RWPE2 (cell line): ENCODE measurements around the gene HMGB4.

Source experiments
- ATAC-seq: fragments of 200-7000 bp; cut with Tn5 transposase; 3 replicates; pipeline ENCODE4 v1.9.1; 2021; ENCODE audit warnings: low read depth
- DNase-seq: peaks from one replicate; pipeline ENCODE4 v3.0.0-alpha.2; 2020; ENCODE audit warnings: low spot score
- H3K27ac ChIP-seq: fragments of 450-650 bp; 2 replicates; pipeline ENCODE4 v1.5.1; 2017; ENCODE audit warnings: mild to moderate bottlenecking; ENCODE audit not compliant: poor library complexity, severe bottlenecking
- H3K27me3 ChIP-seq: fragments of 250-450 bp; sonication (Bioruptor Pico); 2 replicates; pipeline ENCODE4 v1.5.1; 2021; ENCODE audit warnings: mild to moderate bottlenecking, moderate library complexity; ENCODE audit not compliant: insufficient read depth, poor library complexity, severe bottlenecking
- H3K36me3 ChIP-seq: fragments of 250-450 bp; sonication (Bioruptor Pico); 2 replicates; pipeline ENCODE4 v1.5.1; 2020; ENCODE audit warnings: low read depth, mild to moderate bottlenecking, moderate library complexity
- H3K4me1 ChIP-seq: fragments of 250-450 bp; sonication (Bioruptor Pico); 2 replicates; pipeline ENCODE4 v1.5.1; 2021; ENCODE audit warnings: mild to moderate bottlenecking, moderate library complexity; ENCODE audit not compliant: insufficient read depth, poor library complexity, severe bottlenecking
- H3K4me3 ChIP-seq: fragments of 250-450 bp; sonication (Bioruptor Pico); 2 replicates; pipeline ENCODE4 v1.5.1; 2021; ENCODE audit warnings: mild to moderate bottlenecking, moderate library complexity; ENCODE audit not compliant: severe bottlenecking
- H3K9me3 ChIP-seq: fragments of 250-450 bp; sonication (Bioruptor Pico); 2 replicates; pipeline ENCODE4 v1.5.1; 2021; ENCODE audit warnings: mild to moderate bottlenecking, moderate library complexity; ENCODE audit not compliant: severe bottlenecking
- CTCF ChIP-seq: fragments of 450-650 bp; IDR thresholded peaks from one replicate; pipeline ENCODE4 v1.5.1; 2017; ENCODE audit warnings: mild to moderate bottlenecking, moderate library complexity; ENCODE audit not compliant: poor library complexity, severe bottlenecking

The HMGB4 gene

GRCh38 chr1:33849211-33849610 lies 14.7 kb upstream of the HMGB4 start:
- Histone ChIP-seq H3K36me3 (no peaks in the 10 kb centered on the region), H3K27me3 (no peaks in the 10 kb centered on the region), H3K4me1 (no peaks in the 10 kb centered on the region), H3K9me3 (no peaks in the 10 kb centered on the region), H3K4me3 (no peak overlapping the region), H3K27ac (no peak overlapping the region)
- 0 out of 3 replicates have a peak, but pooled peaks have one; percentile 25 for ATAC-seq
- no peak for DNase-seq
- TF ChIP-seq CTCF = no peak

- H3K4me3 ChIP-seq = no peak overlapping the region
- DNase-seq = no peak
- no peak overlapping the region for H3K27ac ChIP-seq
- ATAC-seq = no peak
- no peaks in the 10 kb centered on the region for H3K4me1 ChIP-seq
- H3K9me3 ChIP-seq = no peaks in the 10 kb centered on the region
- H3K36me3 ChIP-seq = no peaks in the 10 kb centered on the region
- H3K27me3 ChIP-seq = no peaks in the 10 kb centered on the region
- no peak for TF ChIP-seq CTCF
Measured at GRCh38 chr1:33850481-33850880, 13.4 kb upstream of the HMGB4 start.

GRCh38 chr1:33852711-33853110 lies 11.2 kb upstream of the HMGB4 start:
- DNase-seq = no peak
- Histone ChIP-seq H3K9me3 (no peaks in the 10 kb centered on the region), H3K36me3 (no peaks in the 10 kb centered on the region), H3K27me3 (no peaks in the 10 kb centered on the region), H3K4me3 (no peak overlapping the region), H3K4me1 (no peaks in the 10 kb centered on the region), H3K27ac (no peak overlapping the region)
- ATAC-seq = no peak
- no peak for TF ChIP-seq CTCF

DNA sequence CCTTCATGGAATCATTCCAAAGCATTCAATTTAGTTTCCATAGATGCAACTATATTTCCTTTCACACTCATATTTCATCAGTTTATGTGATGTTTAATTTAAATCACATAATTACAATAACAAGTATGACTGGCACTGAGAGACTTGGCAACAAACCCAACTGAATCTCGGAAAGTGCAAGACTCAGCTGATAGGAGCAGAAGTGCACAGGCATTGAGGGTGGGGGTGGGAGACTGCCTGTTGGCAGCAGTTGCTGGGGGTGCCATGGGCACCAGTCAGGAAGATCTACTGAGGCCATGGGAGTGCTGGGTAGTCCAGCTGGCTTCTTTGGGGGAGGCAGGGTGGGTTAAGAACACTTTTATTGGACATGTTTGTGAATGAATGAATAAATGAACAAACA lies 10.4 kb upstream of the HMGB4 start:
- no peaks in the 10 kb centered on the region for H3K9me3 ChIP-seq
- no peak for TF ChIP-seq CTCF
- ATAC-seq (no peak), DNase-seq (no peak)
- no peaks in the 10 kb centered on the region for H3K27me3 ChIP-seq
- H3K27ac ChIP-seq = no peak overlapping the region
- no peaks in the 10 kb centered on the region for H3K36me3 ChIP-seq
- no peaks in the 10 kb centered on the region for H3K4me1 ChIP-seq
- H3K4me3 ChIP-seq = no peak overlapping the region

DNA sequence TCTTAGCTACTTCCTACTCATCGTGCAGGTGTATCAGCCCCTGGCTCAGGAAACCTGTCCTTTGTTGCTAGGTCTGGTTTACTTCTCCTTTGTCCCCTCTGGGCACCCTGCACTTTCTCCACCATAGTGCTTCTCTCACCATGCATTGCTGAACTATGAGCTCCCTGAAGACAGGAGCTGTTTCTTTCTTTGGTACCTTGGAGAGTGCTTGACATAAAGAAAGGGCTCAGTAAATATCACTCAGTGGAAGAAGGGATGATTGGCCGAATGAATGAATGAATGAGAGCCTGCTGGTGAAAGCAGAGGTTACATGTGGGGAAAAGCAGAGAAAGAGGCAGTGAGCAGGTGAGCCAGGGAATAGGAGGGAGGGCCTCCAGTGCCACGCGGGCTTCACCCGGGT lies 9.8 kb upstream of the HMGB4 start:
- no peaks in the 10 kb centered on the region for H3K36me3 ChIP-seq
- H3K27ac ChIP-seq = no peak overlapping the region
- no peaks in the 10 kb centered on the region for H3K4me1 ChIP-seq
- H3K4me3 ChIP-seq = no peak overlapping the region
- no peaks in the 10 kb centered on the region for H3K9me3 ChIP-seq
- no peaks in the 10 kb centered on the region for H3K27me3 ChIP-seq
- ATAC-seq (no peak), DNase-seq (no peak)
- TF ChIP-seq CTCF = no peak
